H1 (cell line): ENCODE measurements around the gene PIGC. TPM values are rescaled to one million over a fixed set of nuclear protein-coding genes. Genes with fewer than 3 reads are reported as not detected.

ENCODE experiments used
- CHD7 ChIP-seq: fragments of 300-600 bp; sonication (generic); IDR thresholded peaks from 2 replicates; pipeline ENCODE4 v1.7.1; 2012; ENCODE audit warnings: low read length, moderate library complexity, mild to moderate bottlenecking, inconsistent platforms; ENCODE audit not compliant: insufficient replicate concordance
- HDAC6 ChIP-seq: IDR thresholded peaks from one replicate; pipeline ENCODE4 v1.7.1; 2012; ENCODE audit warnings: low read depth, mild to moderate bottlenecking, inconsistent platforms, low read length, moderate library complexity
- JUND ChIP-seq: IDR thresholded peaks from 2 replicates; pipeline ENCODE4 v1.6.1; 2011; ENCODE audit warnings: mild to moderate bottlenecking, improper control_type of control experiment, low read length
- SIRT6 ChIP-seq: IDR thresholded peaks from one replicate; pipeline ENCODE4 v1.7.1; 2012; ENCODE audit warnings: low read length, inconsistent platforms
- SP2 ChIP-seq: IDR thresholded peaks from 2 replicates; pipeline ENCODE4 v1.6.1; 2012; ENCODE audit warnings: mild to moderate bottlenecking, low read length, inconsistent platforms
- SUZ12 ChIP-seq: fragments of 200-600 bp; sonication (generic); IDR thresholded peaks from 2 replicates; pipeline ENCODE4 v1.6.1; 2012; ENCODE audit warnings: mild to moderate bottlenecking, inconsistent platforms, low read length, moderate library complexity, mixed read lengths
- USF2 ChIP-seq: IDR thresholded peaks from 2 replicates; pipeline ENCODE4 v1.6.1; 2011; ENCODE audit warnings: low read length, improper control_type of control experiment
- polyA plus RNA-seq, 7 experiments: library from polyadenylated mRNA; depleted of rRNA in 3 of 7; stranded (reverse) in 5 of 7; unstranded in 2 of 7; fragments of >200 nt in 5 of 7; fragments of 200-250 nt in 2 of 7; gene quantifications; 1 replicate in 5 of 7; 2 replicates in 1 of 7; 4 replicates in 1 of 7; pipeline versions ENCODE4 v1.2.1 to v1.2.3, GENCODE V29; 2011 to 2013; ENCODE audit warnings: missing spikeins in 2 of 7, mixed read lengths in 2 of 7
- total RNA-seq: library from RNA; stranded (reverse); fragmentation: NEBNext Ultra II Directional; extraction: Animal tissue kit (Norgen Biotek cat#: 25700); gene quantifications from 2 replicates; pipeline ENCODE4 v1.2.1, GENCODE V29; 2021

PIGC gene
- total and polyA plus RNA-seq, 2 of the 8 experiments (the other 6 are each of a cell fraction or from before 2014, with no cell fraction given), result 21.0 to 39.3 TPM

- TF ChIP-seq CHD7, result no peak
- TF ChIP-seq USF2, result no peak
- no peak for TF ChIP-seq SIRT6
- no peak for TF ChIP-seq HDAC6
- no peak for TF ChIP-seq SUZ12
- no peak for TF ChIP-seq SP2
- TF ChIP-seq JUND, result no peak
- TF ChIP-seq, all 59 proteins: peak for 0
Observed at GRCh38 chr1:172450524-172450885, 6.6 kb upstream of the PIGC start (continued).
